H9 (cell line): ENCODE results near the gene RAB3C. TPM values are rescaled to one million over a fixed set of nuclear protein-coding genes. Genes with fewer than 3 reads are reported as not detected.

Experiments
- DNase-seq: peaks from one replicate; pipeline ENCODE4 v3.0.0-alpha.2; 2017
- H2AFZ ChIP-seq: one replicate; pipeline ENCODE4 v1.6.1; 2013; ENCODE audit warnings: mild to moderate bottlenecking, low read length, control low read depth, moderate library complexity
- H2AK5ac ChIP-seq: 2 replicates; pipeline ENCODE4 v1.6.1; 2013; ENCODE audit warnings: low read length, control low read depth, mixed read lengths; ENCODE audit not compliant: insufficient read length
- H2BK120ac ChIP-seq: one replicate; pipeline ENCODE4 v1.6.1; 2013; ENCODE audit warnings: low read depth, mild to moderate bottlenecking, low read length, control low read depth, inconsistent platforms; ENCODE audit not compliant: poor library complexity, severe bottlenecking
- H2BK12ac ChIP-seq: 2 replicates; pipeline ENCODE4 v1.6.1; 2013; ENCODE audit warnings: low read length, control low read depth, mixed read lengths, low read depth; ENCODE audit not compliant: insufficient read length
- H2BK15ac ChIP-seq: 2 replicates; pipeline ENCODE4 v1.6.1; 2013; ENCODE audit warnings: low read depth, low read length, control low read depth
- H2BK20ac ChIP-seq: one replicate; pipeline ENCODE4 v1.6.1; 2013; ENCODE audit warnings: low read depth, mild to moderate bottlenecking, low read length, control low read depth, inconsistent platforms; ENCODE audit not compliant: poor library complexity, severe bottlenecking
- H2BK5ac ChIP-seq: 2 replicates; pipeline ENCODE4 v1.6.1; 2013; ENCODE audit warnings: low read length, control low read depth, mixed read lengths; ENCODE audit not compliant: insufficient read length
- H3K14ac ChIP-seq: 2 replicates; pipeline ENCODE4 v1.6.1; 2013; ENCODE audit warnings: low read length, control low read depth; ENCODE audit not compliant: insufficient read depth
- H3K18ac ChIP-seq: 2 replicates; pipeline ENCODE4 v1.6.1; 2013; ENCODE audit warnings: low read depth, mild to moderate bottlenecking, mixed read lengths, low read length, control low read depth; ENCODE audit not compliant: insufficient read length
- H3K23ac ChIP-seq: 2 replicates; pipeline ENCODE4 v1.6.1; 2013; ENCODE audit warnings: low read length, control low read depth, mixed read lengths, low read depth; ENCODE audit not compliant: insufficient read length
- H3K23me2 ChIP-seq: 2 replicates; pipeline ENCODE4 v1.6.1; 2013; ENCODE audit warnings: low read depth, mild to moderate bottlenecking, mixed read lengths, low read length, control low read depth; ENCODE audit not compliant: insufficient read length, poor library complexity, severe bottlenecking
- H3K27ac ChIP-seq: 2 replicates; pipeline ENCODE4 v1.5.1; 2013; ENCODE audit warnings: low read length, control low read depth, mixed read lengths, low read depth; ENCODE audit not compliant: insufficient read length
- H3K27me3 ChIP-seq: 2 replicates; pipeline ENCODE4 v1.6.1; 2013; ENCODE audit warnings: low read length, control low read depth, inconsistent platforms; ENCODE audit not compliant: insufficient read depth
- H3K4ac ChIP-seq: 2 replicates; pipeline ENCODE4 v1.6.1; 2013; ENCODE audit warnings: low read depth, mild to moderate bottlenecking, control low read depth, inconsistent platforms, low read length, moderate library complexity
- H3K4me1 ChIP-seq: 2 replicates; pipeline ENCODE4 v1.6.1; 2013; ENCODE audit warnings: low read length, control low read depth, inconsistent platforms; ENCODE audit not compliant: insufficient read depth
- H3K4me2 ChIP-seq: 2 replicates; pipeline ENCODE4 v1.6.1; 2013; ENCODE audit warnings: low read length, control low read depth, mixed read lengths; ENCODE audit not compliant: insufficient read length, insufficient read depth
- H3K56ac ChIP-seq: 2 replicates; pipeline ENCODE4 v1.6.1; 2013; ENCODE audit warnings: low read depth, mild to moderate bottlenecking, mixed read lengths, low read length, control low read depth; ENCODE audit not compliant: insufficient read length
- H3K79me1 ChIP-seq: 2 replicates; pipeline ENCODE4 v1.6.1; 2013; ENCODE audit warnings: low read depth, mild to moderate bottlenecking, moderate library complexity, low read length, control low read depth, inconsistent platforms; ENCODE audit not compliant: insufficient read depth, poor library complexity, severe bottlenecking
- H3K79me2 ChIP-seq: 2 replicates; pipeline ENCODE4 v1.6.1; 2013; ENCODE audit warnings: low read length, control low read depth, inconsistent platforms; ENCODE audit not compliant: insufficient read depth
- H3K9ac ChIP-seq: 2 replicates; pipeline ENCODE4 v1.6.1; 2013; ENCODE audit warnings: low read length, control low read depth, mixed read lengths; ENCODE audit not compliant: insufficient read length; ENCODE audit errors: extremely low read depth
- H3K9me3 ChIP-seq: one replicate; pipeline ENCODE4 v1.6.1; 2013; ENCODE audit warnings: low read depth, low read length, inconsistent platforms; ENCODE audit not compliant: control insufficient read depth
- H3T11ph ChIP-seq: one replicate; pipeline ENCODE4 v1.6.1; 2013; ENCODE audit warnings: mild to moderate bottlenecking, low read length, control low read depth, inconsistent platforms
- H4K20me1 ChIP-seq: one replicate; pipeline ENCODE4 v1.6.1; 2013; ENCODE audit not compliant: control insufficient read depth, insufficient read length, insufficient read depth
- H4K5ac ChIP-seq: 2 replicates; pipeline ENCODE4 v1.6.1; 2013; ENCODE audit warnings: low read depth, mild to moderate bottlenecking, mixed read lengths, low read length, control low read depth; ENCODE audit not compliant: insufficient read length
- H4K8ac ChIP-seq: replicated peaks from 2 replicates; pipeline ENCODE4 v1.6.1; 2013; ENCODE audit warnings: low read length, control low read depth, mixed read lengths, low read depth; ENCODE audit not compliant: insufficient read length
- H4K91ac ChIP-seq: 2 replicates; pipeline ENCODE4 v1.6.1; 2013; ENCODE audit warnings: low read depth, mild to moderate bottlenecking, moderate library complexity, mixed read lengths, low read length, control low read depth; ENCODE audit not compliant: insufficient read length
- H3K27ac Mint-ChIP-seq, 3 experiments: 2 replicates in 2 of 3; 3 replicates in 1 of 3; pipeline ENCODE4 v1.8.0; 2020 to 2021; ENCODE audit warnings: mixed read lengths in 3 of 3, mild to moderate bottlenecking in 1 of 3, moderate library complexity in 1 of 3
- H3K27me3 Mint-ChIP-seq: 2 replicates; pipeline ENCODE4 v1.8.0; 2021; ENCODE audit warnings: low read depth, mild to moderate bottlenecking, moderate library complexity, mixed read lengths
- H3K36me3 Mint-ChIP-seq, 3 experiments: 2 replicates in 2 of 3; 3 replicates in 1 of 3; pipeline ENCODE4 v1.8.0; 2020 to 2021; ENCODE audit warnings: low read depth in 3 of 3, mixed read lengths in 3 of 3; ENCODE audit not compliant: insufficient read depth in 1 of 3
- H3K4me1 Mint-ChIP-seq, 2 experiments: 2 replicates each; pipeline ENCODE4 v1.8.0; 2020; ENCODE audit warnings: mixed read lengths in 2 of 2
- H3K4me3 Mint-ChIP-seq, 2 experiments: 2 replicates in 1 of 2; 3 replicates in 1 of 2; pipeline ENCODE4 v1.8.0; 2020 to 2021; ENCODE audit warnings: mild to moderate bottlenecking in 2 of 2, mixed read lengths in 2 of 2, moderate library complexity in 1 of 2
- H3K9me3 Mint-ChIP-seq, 2 experiments: 2 replicates in 1 of 2; 3 replicates in 1 of 2; pipeline ENCODE4 v1.8.0; 2020; ENCODE audit warnings: mild to moderate bottlenecking in 2 of 2, mixed read lengths in 2 of 2, moderate library complexity in 1 of 2
- CTCF ChIP-seq: fragments of 200-600 bp; sonication (generic); conservative IDR thresholded peaks from 3 replicates; pipeline ENCODE4 v1.8.0; 2021; ENCODE audit warnings: antibody characterized with exemption, mild to moderate bottlenecking
- total RNA-seq: library from RNA; stranded (reverse); gene quantifications from 2 replicates; pipeline ENCODE4 v1.2.1, GENCODE V29; 2021

RAB3C gene
- total RNA-seq, 1 experiment from 2014 or later = 16.3 TPM

- no peak for DNase-seq
- no peaks in the 10 kb centered on the region for H3K9me3 Mint-ChIP-seq
- no peaks in the 10 kb centered on the region for H3K36me3 Mint-ChIP-seq
These were observed 214.1 kb downstream of the RAB3C start for GRCh38 chr5:58797021-58797420.

More at GRCh38 chr5:58797021-58797420, 214.1 kb downstream of the RAB3C start:
- Histone ChIP-seq H2AFZ (no peak overlapping the region), H2BK120ac (no peak overlapping the region), H3K14ac (no peak overlapping the region), H4K91ac (no peak overlapping the region), H4K8ac (no peak overlapping the region), H3K79me2 (no peaks in the 10 kb centered on the region), H3K9ac (no peak overlapping the region), H3K23me2 (no peaks in the 10 kb centered on the region), H3K56ac (no peak overlapping the region), H4K5ac (no peak overlapping the region), H3K27me3 (no peaks in the 10 kb centered on the region), H3K79me1 (no peaks in the 10 kb centered on the region), H3K23ac (no peak overlapping the region), H3K18ac (no peak overlapping the region), H2BK5ac (no peak overlapping the region), H4K20me1 (no peaks in the 10 kb centered on the region), H3K4ac (no peak overlapping the region), H2AK5ac (no peak overlapping the region), H3T11ph (no peak overlapping the region), H2BK20ac (no peak overlapping the region), H2BK12ac (no peak overlapping the region), H3K9me3 (no peaks in the 10 kb centered on the region), H3K4me2 (no peak overlapping the region), H2BK15ac (no peak overlapping the region), H3K27ac (no peak overlapping the region), H3K4me1 (peaks cover 2% of the 10 kb centered on the region)
- Mint-ChIP-seq H3K27ac (no peak overlapping the region), H3K27me3 (no peaks in the 10 kb centered on the region), H3K4me1 (peaks cover 13 to 41% of the 10 kb centered on the region in 2 experiments), H3K4me3 (no peak overlapping the region)
- no peak for TF ChIP-seq CTCF
